Endodermal cell (in vitro differentiated cells): ENCODE data around the gene HGFAC. TPM values are rescaled to one million over a fixed set of nuclear protein-coding genes. Genes with fewer than 3 reads are reported as not detected.
A peak's percentile ranks its signal among the peaks of the same experiment; 100 is the strongest.

ENCODE experiments used
- DNase-seq: peaks from one replicate; pipeline ENCODE4 v3.0.0-alpha.2; 2017
- H3K27ac ChIP-seq: 2 replicates; pipeline ENCODE4 v1.5.1; 2013; ENCODE audit warnings: mild to moderate bottlenecking, low read depth, low read length, moderate library complexity
- H3K27me3 ChIP-seq: 2 replicates; pipeline ENCODE4 v1.6.1; 2013; ENCODE audit warnings: mild to moderate bottlenecking, low read length, moderate library complexity; ENCODE audit not compliant: insufficient read depth, control insufficient read depth, poor library complexity, severe bottlenecking
- H3K36me3 ChIP-seq: 2 replicates; pipeline ENCODE4 v1.7.0; 2013; ENCODE audit warnings: mild to moderate bottlenecking, low read length, moderate library complexity; ENCODE audit not compliant: control insufficient read depth, insufficient read depth
- H3K4me1 ChIP-seq: one replicate; pipeline ENCODE4 v1.7.0; 2013; ENCODE audit warnings: low read length; ENCODE audit not compliant: control insufficient read depth, insufficient read depth
- H3K4me3 ChIP-seq: 2 replicates; pipeline ENCODE4 v1.5.1; 2013; ENCODE audit warnings: mild to moderate bottlenecking, low read length, moderate library complexity
- H3K9ac ChIP-seq: 2 replicates; pipeline ENCODE4 v1.6.1; 2013; ENCODE audit warnings: mild to moderate bottlenecking, low read length, moderate library complexity; ENCODE audit not compliant: poor library complexity, severe bottlenecking; ENCODE audit errors: extremely low read depth
- H3K9me3 ChIP-seq: 2 replicates; pipeline ENCODE4 v1.6.1; 2013; ENCODE audit warnings: mild to moderate bottlenecking, low read length, moderate library complexity; ENCODE audit not compliant: control insufficient read depth
- H3K27ac Mint-ChIP-seq: 2 replicates; pipeline ENCODE4 v1.8.0; 2020; ENCODE audit warnings: mixed read lengths
- H3K27me3 Mint-ChIP-seq: 2 replicates; pipeline ENCODE4 v1.8.0; 2021; ENCODE audit warnings: mild to moderate bottlenecking, mixed read lengths; ENCODE audit not compliant: insufficient read depth
- H3K36me3 Mint-ChIP-seq: 2 replicates; pipeline ENCODE4 v1.8.0; 2020; ENCODE audit warnings: low read depth, mixed read lengths
- H3K4me1 Mint-ChIP-seq: 2 replicates; pipeline ENCODE4 v1.8.0; 2020; ENCODE audit warnings: mixed read lengths
- H3K4me3 Mint-ChIP-seq: 2 replicates; pipeline ENCODE4 v1.8.0; 2020; ENCODE audit warnings: mild to moderate bottlenecking, moderate library complexity, mixed read lengths
- H3K9me3 Mint-ChIP-seq: 2 replicates; pipeline ENCODE4 v1.8.0; 2020; ENCODE audit warnings: mild to moderate bottlenecking, mixed read lengths
- WGBS, 2 experiments: methylation state at CpG; one replicate each; pipeline versions ENCODE4 v1.1.5 to v1.1.7; 2013; ENCODE audit warnings: missing lambda C conversion rate in 2 of 2, mixed read lengths in 1 of 2; ENCODE audit not compliant: insufficient coverage in 1 of 2, insufficient read length in 1 of 2; 5-methylcytosine and 5-hydroxymethylcytosine counted together
- total RNA-seq, 2 donors: library from RNA; stranded (reverse); fragmentation: NEBNext Ultra II Directional in 1 of 2; extraction: Animal tissue kit (Norgen Biotek cat#: 25700) in 1 of 2; gene quantifications; 2 replicates in 1 of 2; 3 replicates in 1 of 2; pipeline ENCODE4 v1.2.1, GENCODE V29; 2021
- TF ChIP-seq, protein P1 (sequence below): fragments of 200-600 bp; sonication (generic); conservative IDR thresholded peaks from 2 replicates; pipeline ENCODE4 v1.5.0; 2021; ENCODE audit warnings: antibody characterized with exemption, mild to moderate bottlenecking

The HGFAC gene
- total RNA-seq, 2 donors from 2014 or later = 0.46 TPM; not detected in 1

- peaks cover 79% of the 10 kb centered on the region for H3K27me3 Mint-ChIP-seq
- DNase-seq = no peak
- H3K4me3 Mint-ChIP-seq = no peak overlapping the region
- H3K36me3 Mint-ChIP-seq = peaks cover 1% of the 10 kb centered on the region
- Histone ChIP-seq H3K9ac (no peak overlapping the region), H3K9me3 (no peaks in the 10 kb centered on the region), H3K4me1 (peaks cover 12% of the 10 kb centered on the region), H3K36me3 (no peaks in the 10 kb centered on the region), H3K27me3 (peaks cover 41% of the 10 kb centered on the region), H3K4me3 (no peak overlapping the region), H3K27ac (no peak overlapping the region)
- H3K9me3 Mint-ChIP-seq = no peaks in the 10 kb centered on the region
- H3K4me1 Mint-ChIP-seq = peaks cover 3% of the 10 kb centered on the region
- H3K27ac Mint-ChIP-seq = no peak overlapping the region
- WGBS, 2 experiments = 65 to 72% methylated on average over 5 to 17 of the region's 17 CpGs
- TF ChIP-seq, protein P1, sequence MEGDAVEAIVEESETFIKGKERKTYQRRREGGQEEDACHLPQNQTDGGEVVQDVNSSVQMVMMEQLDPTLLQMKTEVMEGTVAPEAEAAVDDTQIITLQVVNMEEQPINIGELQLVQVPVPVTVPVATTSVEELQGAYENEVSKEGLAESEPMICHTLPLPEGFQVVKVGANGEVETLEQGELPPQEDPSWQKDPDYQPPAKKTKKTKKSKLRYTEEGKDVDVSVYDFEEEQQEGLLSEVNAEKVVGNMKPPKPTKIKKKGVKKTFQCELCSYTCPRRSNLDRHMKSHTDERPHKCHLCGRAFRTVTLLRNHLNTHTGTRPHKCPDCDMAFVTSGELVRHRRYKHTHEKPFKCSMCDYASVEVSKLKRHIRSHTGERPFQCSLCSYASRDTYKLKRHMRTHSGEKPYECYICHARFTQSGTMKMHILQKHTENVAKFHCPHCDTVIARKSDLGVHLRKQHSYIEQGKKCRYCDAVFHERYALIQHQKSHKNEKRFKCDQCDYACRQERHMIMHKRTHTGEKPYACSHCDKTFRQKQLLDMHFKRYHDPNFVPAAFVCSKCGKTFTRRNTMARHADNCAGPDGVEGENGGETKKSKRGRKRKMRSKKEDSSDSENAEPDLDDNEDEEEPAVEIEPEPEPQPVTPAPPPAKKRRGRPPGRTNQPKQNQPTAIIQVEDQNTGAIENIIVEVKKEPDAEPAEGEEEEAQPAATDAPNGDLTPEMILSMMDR = no peak
Measured at GRCh38 chr4:3491681-3492405, 50.1 kb downstream of the HGFAC start.

- Mint-ChIP-seq H3K36me3 (peaks cover 1% of the 10 kb centered on the region), H3K4me3 (no peak overlapping the region), H3K27ac (no peak overlapping the region), H3K4me1 (peaks cover 3% of the 10 kb centered on the region), H3K9me3 (no peaks in the 10 kb centered on the region), H3K27me3 (peaks cover 76% of the 10 kb centered on the region)
- no peak for DNase-seq
- TF ChIP-seq, protein P1 = no peak
- H3K36me3 ChIP-seq = no peaks in the 10 kb centered on the region
- H3K9ac ChIP-seq = no peak overlapping the region
- no peaks in the 10 kb centered on the region for H3K9me3 ChIP-seq
- H3K27me3 ChIP-seq = peaks cover 31% of the 10 kb centered on the region
- H3K27ac ChIP-seq = no peak overlapping the region
- 88 to 92% methylated on average over 36 to 55 of the region's 55 CpGs for WGBS, 2 experiments
- H3K4me3 ChIP-seq = no peak overlapping the region
- peaks cover 12% of the 10 kb centered on the region for H3K4me1 ChIP-seq
Measured at GRCh38 chr4:3492741-3493719, 51.3 kb downstream of the HGFAC start.

DNA sequence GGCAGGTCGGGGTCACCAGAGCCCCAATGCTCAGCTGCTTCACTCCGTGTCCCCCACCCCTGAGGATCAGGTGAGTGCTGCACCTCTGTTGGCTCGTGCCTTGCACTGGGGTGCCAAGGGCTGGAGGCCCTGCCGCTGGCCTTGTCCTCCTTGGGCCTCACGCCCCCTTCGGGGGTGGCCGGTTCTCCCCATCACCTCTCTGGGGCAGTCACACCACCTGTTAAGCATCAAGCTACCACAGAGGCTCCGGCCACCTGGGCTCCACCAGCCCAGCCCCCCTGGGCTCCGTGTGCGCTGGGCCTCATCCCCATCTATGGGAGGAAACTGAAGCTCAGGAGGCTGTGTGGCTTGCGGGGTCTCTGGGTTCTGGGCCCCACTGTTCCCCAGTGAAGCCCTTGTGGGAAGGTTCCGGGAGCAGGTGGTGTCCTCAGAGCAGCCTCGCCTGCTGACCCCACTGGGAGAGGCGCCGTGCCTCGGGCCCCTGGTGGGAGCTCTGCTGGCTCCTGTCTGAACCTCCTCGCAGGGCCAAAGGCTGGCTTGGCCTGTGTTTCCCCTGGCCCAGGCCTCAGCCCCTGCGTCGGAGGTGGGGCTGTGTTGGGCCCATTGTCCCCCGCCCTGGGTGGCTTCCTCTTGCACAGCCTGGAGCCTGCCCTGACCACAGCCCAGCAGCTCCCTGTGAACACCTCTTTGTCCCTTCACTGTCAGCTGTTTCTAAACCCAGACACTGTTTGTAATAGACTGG lies 52.1 kb downstream of the HGFAC start:
- Histone ChIP-seq H3K9me3 (no peaks in the 10 kb centered on the region), H3K4me1 (peaks cover 12% of the 10 kb centered on the region), H3K4me3 (no peak overlapping the region), H3K9ac (no peak overlapping the region), H3K27ac (peak overlapping the region; percentile 83), H3K36me3 (no peaks in the 10 kb centered on the region), H3K27me3 (peaks cover 31% of the 10 kb centered on the region)
- whole genome bisulfite sequencing, 2 experiments = 84% methylated on average over 7 to 20 of the region's 20 CpGs
- no peak overlapping the region for H3K4me3 Mint-ChIP-seq
- H3K9me3 Mint-ChIP-seq = no peaks in the 10 kb centered on the region
- H3K27me3 Mint-ChIP-seq = peaks cover 71% of the 10 kb centered on the region
- peaks cover 3% of the 10 kb centered on the region for H3K4me1 Mint-ChIP-seq
- TF ChIP-seq, protein P1 = no peak
- peak; percentile 73 for DNase-seq
- H3K27ac Mint-ChIP-seq = no peak overlapping the region
- H3K36me3 Mint-ChIP-seq = peaks cover 1% of the 10 kb centered on the region
